HG03342 (cell line): ENCODE measurements around the gene MBD3L4.
"Not testable (repeated sequence)": the region's sequence is repeated elsewhere in the genome, so short reads cannot be mapped to it uniquely, and the experiment has no call there.

Source experiments
- ATAC-seq: cut with Tn5 transposase; IDR thresholded peaks from one replicate; pipeline ENCODE4 v1.9.1; 2021; ENCODE audit warnings: mild to moderate bottlenecking, moderate library complexity; ENCODE audit not compliant: unreplicated experiment

MBD3L4 gene

DNA sequence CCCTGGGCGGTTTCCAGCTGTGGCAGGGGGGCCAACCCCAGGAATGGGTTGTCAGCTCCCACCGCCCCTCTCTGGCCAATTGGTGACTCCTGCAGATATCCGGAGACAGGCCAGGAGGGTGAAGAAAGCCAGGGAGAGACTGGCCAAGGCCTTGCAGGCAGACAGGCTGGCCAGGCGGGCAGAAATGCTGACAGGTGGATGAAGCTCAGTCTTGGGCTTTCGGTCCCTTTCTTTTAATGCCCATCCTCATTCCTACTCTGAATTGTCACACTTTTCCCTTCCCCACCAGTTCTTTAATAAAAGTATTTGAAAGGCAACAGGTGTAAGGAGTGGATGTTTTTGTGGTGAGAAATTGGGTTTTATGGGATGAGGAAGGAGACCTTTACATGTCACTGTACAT lies 11.4 kb upstream of the MBD3L4 start:
- not testable (repeated sequence) for ATAC-seq

DNA sequence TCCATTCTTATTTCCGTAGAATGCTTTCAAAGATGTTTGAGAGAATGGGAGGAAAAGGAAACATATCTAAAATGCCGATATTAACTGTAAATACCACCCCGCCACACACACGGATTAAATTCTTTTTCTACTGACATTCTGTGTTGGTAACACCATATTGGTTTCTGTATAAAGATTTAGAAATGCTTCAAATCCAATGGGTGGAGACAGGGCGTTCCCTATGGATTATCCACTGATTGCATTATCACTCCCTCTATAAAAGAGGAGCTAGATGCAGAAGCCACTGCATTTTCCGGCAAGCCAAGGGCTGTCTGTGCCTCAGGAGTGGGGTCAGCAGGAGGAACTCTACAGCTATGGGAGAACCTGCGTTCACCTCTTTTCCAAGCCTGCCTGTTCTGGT lies 9.0 kb upstream of the MBD3L4 start, which contains the start of gene MBD3L2:
Gene MBD3L2, plus strand, starts transcription at position 301 of the 400 bp plus-strand sequence. Its CDS starts 53 bp downstream, at position 354.
- ATAC-seq = not testable (repeated sequence)

DNA sequence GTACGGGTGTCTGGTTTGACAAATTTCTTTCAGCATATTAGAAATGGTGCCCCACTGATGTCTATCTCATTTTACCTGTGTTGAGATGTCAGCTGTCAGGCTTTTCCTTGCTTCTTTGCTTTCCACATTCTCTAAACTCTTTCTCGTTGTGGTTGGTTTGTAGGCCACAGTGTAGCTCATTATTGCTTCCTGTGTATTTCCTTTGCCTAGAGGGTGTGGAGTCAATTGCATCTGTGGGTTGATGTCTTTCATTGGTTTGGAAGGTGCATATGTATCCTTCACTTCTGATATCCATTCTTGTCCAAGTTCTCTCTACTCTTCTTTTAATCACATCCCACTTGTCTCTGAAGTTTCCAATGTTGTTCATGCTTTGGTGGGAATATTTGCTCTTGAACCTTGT lies 1.6 kb upstream of the MBD3L4 start:
- ATAC-seq = not testable (repeated sequence)

DNA sequence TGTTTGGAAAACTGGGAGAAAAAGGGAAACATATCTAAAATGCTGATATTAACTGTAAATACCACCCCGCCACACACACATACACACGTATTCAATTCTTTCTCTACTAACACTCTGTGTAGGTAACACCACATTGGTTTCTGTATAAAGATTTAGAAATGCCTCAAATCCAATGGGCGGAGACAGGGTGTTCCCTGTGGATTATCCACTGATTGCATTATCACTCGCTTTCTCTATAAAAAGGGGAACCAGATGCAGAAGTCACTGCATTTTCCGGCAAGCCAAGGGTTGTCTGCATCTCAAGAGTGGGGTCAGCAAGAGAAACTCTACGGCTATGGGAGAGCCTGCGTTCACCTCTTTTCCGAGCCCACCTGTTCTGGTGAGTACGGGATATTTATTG lies 9.7 kb downstream of the MBD3L4 start, which contains the start of gene MBD3L5:
Gene MBD3L5, plus strand, starts transcription at position 301 of the 400 bp plus-strand sequence. Its CDS starts 34 bp downstream, at position 335.
- ATAC-seq = not testable (repeated sequence)

DNA sequence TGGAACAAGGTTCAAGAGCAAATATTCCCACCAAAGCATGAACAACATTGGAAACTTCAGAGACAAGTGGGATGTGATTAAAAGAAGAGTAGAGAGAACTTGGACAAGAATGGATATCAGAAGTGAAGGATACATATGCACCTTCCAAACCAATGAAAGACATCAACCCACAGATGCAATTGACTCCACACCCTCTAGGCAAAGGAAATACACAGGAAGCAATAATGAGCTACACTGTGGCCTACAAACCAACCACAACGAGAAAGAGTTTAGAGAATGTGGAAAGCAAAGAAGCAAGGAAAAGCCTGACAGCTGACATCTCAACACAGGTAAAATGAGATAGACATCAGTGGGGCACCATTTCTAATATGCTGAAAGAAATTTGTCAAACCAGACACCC lies 11.2 kb downstream of the MBD3L4 start:
- ATAC-seq = not testable (repeated sequence)

DNA sequence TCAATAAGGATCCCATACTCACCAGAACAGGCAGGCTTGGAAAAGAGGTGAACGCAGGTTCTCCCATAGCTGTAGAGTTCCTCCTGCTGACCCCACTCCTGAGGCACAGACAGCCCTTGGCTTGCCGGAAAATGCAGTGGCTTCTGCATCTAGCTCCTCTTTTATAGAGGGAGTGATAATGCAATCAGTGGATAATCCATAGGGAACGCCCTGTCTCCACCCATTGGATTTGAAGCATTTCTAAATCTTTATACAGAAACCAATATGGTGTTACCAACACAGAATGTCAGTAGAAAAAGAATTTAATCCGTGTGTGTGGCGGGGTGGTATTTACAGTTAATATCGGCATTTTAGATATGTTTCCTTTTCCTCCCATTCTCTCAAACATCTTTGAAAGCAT lies 18.6 kb downstream of the MBD3L4 start, which contains the start of gene MBD3L2B:
Gene MBD3L2B, minus strand, starts transcription at position 101 of the 400 bp plus-strand sequence. Its CDS starts 34 bp downstream, at position 67.
- not testable (repeated sequence) for ATAC-seq

DNA sequence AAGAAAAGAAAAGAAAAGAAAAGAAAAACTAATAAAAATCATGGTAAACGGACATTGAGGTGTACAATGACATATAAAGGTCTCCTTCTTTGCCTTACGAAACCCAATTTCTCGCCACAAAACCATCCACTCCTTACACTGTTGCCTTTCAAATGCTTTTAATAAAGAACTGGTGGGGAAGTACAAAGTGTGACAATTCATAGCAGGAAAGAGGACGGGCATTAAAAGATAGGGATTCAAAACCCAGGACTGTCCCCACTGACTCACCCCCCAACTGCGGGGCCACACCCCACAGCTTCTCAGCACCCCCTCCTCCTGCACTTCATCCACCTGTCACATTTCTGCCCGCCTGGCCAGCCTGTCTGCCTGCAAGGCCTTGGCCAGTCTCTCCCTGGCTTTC lies 21.2 kb downstream of the MBD3L4 start:
- ATAC-seq = no peak

DNA sequence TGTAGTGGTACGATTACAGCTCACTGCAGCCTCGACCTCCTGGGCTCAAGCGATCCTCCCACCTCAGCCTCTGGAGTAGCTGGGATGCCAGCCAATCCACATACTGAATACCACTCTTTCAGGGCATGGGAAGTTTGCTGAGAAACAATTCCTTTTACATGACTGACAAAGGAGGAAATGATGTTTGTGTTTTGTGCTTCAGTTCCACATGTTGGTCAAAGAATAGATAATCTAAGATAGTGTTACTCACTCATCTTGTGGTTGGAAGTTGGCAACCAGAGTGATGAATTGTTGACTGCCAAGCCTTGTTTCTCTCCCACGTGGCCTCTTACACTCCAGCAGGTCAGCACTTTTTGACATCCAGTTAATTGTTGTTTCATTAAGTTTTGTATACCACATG lies 26.3 kb downstream of the MBD3L4 start:
- no peak for ATAC-seq

DNA sequence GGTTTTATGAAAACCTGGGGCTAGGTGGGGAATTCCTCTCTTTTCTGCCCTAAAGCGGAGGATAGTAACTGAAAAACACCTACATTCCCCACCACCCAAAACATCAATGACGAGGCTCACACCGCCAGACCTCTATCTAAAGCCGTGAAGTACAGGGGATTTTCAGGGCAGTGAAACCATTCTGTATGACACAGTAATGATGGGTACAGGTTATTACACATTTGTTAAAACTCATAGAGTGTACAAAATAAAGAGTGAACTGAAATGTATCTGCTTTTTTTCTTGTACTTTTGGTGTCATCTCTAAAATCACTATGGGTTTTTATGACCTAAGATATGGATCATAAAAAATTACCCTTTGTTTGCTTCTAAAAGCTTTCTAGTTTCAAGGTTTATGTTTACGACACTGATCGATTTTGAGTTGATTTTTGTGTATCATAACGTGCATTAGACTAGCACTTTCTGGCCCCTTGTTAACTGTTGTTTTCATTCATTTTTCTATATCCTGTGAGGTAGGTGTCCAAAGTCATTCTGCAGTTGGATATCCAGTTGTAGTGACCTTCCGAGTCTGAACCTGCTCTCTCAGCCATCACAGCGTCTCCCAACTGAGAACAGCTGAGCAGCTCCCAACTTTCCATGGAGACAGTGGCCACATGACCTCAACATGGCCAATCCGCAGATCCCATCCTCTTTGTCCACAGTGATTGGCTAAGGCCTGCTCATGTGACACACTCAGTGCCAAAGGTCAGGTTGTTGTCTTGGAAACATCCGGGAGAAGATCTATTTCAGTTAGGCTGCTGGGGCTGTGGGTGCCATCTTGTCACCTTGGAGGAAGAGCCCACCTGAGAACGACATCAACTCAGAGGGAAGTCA lies 29.0 kb downstream of the MBD3L4 start:
- ATAC-seq = no peak

DNA sequence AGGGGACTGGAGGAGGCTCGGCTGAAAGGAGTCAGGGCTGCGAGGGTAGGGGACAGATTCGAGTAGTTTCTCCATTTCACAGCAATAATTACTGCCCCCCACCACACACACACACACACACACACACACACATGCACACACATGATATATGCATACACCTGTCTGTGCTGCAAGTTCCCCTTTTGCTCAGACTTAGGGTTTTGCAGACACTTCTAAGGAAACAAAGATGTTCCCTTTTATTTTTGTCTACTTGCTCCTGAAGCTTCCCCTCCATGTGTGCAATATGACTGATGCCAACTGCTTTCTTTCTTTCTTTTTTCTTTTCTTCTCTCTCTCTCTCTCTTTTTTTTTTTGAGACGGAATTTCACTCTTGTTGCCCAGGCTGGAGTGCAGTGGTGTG lies 32.1 kb downstream of the MBD3L4 start:
- no peak for ATAC-seq

DNA sequence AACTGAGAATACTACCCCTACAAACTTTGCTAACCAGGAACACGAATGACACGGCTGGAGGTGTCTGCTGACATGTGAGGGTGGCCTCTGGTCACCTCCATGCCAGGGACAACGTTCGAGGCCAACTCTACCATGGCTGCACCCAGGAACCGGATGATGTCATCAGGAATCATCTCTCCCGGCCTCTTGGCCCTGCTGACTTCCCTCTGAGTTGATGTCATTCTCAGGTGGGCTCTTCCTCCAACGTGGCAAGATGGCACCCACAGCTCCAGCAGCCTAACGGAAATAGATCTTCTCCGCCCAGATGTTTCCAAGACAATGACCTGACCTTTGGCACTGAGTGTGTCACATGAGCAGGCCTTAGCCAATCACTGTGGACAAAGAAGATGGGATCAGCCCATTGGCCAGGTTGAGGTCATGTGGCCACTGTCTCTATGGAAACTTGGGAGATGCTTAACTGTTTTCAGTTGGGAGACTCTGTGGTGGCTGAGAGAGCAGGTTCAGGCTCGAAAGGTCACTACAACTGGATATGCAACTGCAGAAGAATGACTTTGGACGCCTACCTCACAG lies 33.8 kb downstream of the MBD3L4 start:
- no peak for ATAC-seq

DNA sequence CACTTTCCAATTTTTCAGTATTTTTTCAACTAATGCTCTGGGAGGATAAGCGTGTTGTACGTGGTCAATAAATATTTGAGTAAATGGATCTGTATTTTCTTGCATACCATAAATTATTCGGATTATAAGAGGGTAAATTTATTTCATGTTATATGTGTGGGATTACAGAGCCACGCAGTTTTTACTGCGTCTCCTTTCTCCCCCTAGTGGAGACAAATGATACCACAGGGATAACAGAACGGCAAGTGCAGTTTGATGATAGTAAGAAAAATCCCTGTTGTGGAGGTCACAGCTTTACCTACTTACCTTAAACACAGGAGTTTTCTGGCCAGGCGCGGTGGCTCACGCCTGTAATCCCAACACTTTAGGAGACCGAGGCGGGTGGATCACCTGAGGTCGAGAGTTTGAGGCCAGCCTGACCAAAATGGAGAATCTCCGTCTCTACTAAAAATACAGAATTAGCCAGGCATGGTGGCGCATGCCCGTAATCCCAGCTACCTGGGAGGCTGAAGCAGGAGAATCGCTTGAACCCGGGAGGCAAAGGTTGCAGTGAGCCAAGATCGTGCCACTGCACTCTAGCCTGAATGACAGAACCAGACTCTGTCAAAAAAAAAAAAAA lies 35.6 kb downstream of the MBD3L4 start:
- no peak for ATAC-seq

DNA sequence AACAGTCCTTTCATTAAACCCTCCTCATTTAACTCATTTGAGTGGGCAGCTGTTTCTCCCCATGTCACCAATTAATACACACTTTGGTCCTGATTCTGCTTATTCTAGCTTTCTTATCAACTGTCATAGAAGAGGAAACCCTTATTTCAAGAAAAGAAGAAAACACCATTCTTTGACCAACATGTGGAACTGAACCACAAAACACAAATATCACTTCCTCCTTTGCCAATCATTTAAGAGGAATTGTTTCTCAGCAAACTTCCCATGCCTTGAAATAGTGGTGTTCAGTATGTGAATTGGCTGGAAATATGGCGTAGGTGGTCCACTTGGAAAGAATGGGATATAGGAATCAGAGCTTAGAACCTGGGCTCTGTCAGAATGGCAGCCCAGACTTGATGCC lies 39.2 kb downstream of the MBD3L4 start:
- no peak for ATAC-seq

DNA sequence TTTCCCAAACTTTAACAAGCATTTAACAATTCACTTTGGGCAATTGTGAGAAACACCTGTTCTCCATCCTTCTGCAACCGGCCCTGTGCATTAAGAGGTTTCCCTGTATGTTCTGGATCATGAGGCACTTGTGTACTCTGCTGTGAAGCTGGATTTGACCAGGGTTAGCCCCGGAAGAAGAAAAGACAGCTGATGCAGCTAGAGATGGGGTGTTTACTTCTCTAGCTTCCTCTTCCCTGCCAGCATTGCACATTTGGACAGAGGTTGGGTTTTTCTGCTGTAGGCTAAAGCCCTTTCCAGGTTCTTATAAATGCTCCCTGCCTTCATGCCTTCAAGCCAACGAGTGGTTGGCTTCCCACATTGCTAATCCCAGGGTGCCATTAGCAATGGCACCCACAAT lies 39.6 kb downstream of the MBD3L4 start:
- ATAC-seq = no peak

DNA sequence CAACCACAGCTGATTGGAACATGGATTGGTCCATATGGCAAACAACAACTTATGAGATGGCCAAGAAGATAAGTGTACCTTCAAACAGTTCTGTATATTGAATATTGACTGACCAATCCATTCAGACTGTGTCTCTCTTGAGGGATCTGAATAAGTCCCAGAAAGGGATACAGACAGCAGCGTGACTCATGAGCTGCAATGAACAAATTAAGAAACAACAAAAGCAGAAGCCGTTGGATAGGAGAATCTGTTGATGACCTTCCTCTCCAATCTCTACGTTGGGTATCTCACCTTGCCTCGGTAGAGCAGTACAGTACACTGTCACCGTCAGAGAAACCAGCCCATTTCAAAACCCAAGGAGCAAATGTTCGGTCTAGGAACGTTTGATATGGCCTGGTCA lies 40.0 kb downstream of the MBD3L4 start:
- ATAC-seq = no peak

DNA sequence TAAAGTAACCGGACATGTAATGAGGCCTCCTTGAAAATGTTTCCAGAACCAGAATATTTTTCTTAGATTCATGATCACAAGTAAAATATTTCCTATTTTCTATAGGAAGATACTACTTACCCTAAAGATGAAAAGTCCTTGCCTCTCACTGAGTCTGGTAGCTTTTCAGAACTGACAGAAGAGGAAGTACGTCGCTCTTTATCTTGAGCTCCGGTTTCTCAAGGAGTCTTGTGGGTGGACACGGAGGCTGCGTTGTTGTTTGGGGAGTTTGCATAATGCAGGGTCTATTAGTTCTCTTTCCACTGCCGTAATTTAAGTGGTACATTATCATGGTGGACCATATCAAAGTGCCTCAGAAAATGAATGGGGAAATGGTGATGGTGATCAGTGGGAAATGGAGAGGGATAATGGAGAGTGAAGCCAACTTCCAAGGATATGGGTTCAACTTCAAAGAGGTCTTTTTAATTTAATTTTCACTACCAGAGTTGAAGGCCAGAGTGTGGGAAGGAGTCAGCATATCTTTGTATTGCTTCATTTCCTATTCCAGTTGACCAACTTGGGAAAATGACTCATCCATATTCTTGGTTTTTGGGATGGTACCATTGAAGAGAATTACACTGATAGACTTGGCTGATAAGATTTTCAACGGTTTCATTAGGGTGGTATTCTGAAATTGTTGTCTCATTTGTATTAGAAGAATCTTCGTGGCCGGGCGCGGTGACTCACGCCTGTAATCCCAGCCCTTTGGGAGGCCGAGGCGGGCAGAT lies 42.1 kb downstream of the MBD3L4 start:
- no peak for ATAC-seq

DNA sequence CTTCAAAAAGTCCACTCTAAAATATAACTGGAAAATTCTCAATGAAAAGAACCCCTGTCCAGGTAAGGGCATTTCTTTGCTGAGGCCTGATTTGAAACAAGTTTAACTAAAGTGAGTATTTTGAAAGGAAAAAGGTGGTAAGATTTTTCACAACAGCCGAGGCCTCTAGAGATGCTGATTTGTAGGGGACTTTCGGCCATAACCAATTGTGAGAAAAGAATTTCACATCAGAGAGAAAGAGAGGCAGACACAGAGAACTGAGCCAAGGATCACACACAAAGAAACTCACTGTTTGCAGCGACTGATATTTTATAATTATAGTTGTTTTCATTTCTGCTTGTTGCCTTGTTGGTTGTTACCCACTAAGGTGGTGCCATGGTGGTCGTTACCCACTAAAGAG lies 43.2 kb downstream of the MBD3L4 start:
- ATAC-seq = no peak

DNA sequence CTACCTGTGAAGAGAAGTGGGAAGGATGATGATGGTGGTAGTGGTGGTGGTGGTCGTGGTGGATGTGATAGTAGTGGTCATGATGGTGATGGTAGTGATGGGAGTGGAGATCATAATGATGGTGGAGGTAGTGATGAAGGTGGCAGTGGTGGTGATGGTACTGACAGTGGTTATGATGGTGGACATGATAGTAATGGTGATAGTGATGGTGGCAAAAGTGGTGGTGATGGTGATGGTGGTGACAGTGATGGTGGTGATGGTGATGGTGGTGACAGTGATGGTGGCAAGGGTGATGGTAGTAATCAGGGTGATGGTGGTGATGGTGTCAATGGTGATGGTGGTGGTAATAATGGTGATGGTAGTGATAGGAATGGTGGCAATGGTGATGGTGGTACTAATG lies 44.9 kb downstream of the MBD3L4 start:
- ATAC-seq = no peak

DNA sequence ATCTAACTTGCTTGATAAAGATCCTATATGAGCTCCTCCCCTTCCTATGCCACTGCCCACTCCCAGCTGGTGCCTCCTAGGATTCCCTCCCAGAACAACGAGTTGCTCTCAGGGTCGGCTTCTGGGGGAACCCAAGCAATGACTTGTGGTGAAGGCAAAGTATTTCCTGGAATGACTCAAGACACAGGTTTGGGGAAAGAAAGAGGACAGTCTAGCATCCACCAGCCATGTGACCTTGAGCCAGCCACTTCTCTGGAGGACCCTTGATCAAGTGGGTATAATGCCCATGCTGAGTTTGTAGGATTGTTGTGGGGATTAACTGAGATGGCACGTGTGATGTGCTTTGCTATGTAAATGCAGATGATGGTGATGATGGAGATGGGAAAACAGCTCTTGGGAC lies 51.7 kb downstream of the MBD3L4 start:
- ATAC-seq = no peak

DNA sequence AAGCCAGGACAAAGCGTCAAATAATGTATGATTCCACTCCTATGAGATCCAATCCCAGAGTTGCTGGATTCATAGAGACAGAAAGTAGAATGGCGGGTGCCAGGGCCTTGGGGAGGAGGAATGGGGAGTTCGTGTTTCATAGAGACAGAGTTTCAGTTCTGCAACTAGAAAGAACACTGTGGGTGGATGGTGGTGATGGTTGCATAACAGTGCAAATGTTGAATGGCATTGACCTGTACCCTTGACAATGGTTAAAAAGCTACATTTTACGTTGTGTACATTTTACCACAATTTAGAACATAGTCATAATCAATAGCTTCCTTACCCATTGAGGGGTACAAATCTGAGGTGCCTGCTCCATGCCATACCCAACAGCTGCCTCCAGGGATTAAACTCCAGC lies 52.1 kb downstream of the MBD3L4 start:
- no peak for ATAC-seq
